Measurements from ENCODE around the gene FAHD1.

FAHD1 gene

GRCh38 chr16:1817276-1817589 lies 9.8 kb upstream of the FAHD1 start:
- DNase-seq (ENCODE audit: low read depth), result no peak

GRCh38 chr16:1817716-1818115 lies 9.3 kb upstream of the FAHD1 start:
- DNase-seq (ENCODE audit: low read depth), result no peak

DNA sequence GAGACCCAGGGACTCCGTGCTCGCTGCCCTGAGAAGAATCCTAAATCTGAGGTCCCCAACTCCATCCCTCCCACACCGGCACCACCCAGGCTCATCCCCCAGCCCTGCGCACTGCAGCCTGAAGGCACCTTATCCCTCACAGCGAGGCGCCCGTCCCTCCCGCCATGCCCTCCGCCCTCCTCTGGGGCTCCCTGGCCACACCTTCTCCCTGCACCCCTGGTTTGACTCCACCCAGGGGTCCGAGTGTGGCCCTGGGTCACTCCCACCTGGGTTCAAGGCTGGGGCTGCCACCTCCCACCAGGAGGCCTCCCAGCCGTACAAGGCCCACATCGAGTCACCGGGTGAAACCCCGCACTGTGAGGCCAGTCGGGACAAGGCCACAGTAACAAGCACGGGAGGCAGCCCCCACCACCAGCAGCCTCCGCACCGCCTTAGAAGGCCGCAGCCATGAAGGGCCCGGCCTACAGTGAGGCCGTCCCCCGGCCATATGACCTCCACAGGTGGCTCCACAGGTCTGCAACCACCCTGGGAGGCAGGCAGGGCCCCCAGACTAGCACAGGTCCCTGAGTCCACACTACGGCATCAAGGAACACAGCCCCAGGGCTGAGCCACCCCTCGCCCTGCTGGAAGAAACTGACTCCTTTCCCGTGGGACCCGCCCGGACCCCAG lies 8.7 kb upstream of the FAHD1 start:
- DNase-seq (ENCODE audit: low read depth), result no peak

DNA sequence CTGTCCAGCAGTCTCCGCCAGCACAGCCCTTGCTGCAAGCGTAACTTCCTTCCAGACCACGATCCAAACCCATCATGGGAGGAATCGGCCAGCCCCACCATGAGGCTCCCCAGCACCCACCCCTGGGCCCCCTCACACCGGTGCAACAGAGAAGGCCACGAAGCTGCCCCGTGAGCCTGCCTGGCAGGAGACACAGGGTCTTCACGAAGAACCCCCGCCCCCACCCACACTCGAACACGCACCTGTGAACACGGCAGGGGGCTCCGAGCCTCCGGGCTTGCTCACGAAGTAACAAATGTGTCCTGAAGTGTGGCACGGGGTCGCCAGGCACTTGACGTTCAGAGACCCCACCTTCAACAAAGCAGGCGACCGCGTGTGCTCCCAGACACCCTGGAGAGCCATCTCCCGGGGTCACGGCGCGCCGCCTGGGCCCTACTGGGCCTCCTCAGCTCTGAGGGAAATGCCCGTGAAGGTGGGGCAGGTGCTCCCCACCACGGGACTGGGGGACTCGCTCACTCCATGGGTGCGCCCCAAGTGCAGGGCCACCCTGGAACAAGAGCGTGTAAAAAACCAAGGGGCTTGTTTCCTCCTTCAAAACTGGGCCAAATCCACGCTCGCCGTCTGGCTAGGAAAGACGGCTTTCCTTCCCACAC lies 8.0 kb upstream of the FAHD1 start:
- no peak for DNase-seq (ENCODE audit: low read depth)

- DNase-seq (ENCODE audit: low read depth), result no peak
Observed at GRCh38 chr16:1819611-1820010, 7.4 kb upstream of the FAHD1 start.

GRCh38 chr16:1820096-1820945 lies 6.7 kb upstream of the FAHD1 start:
- no peak for DNase-seq (ENCODE audit: low read depth)

- no peak for DNase-seq (ENCODE audit: low read depth)
Observed at GRCh38 chr16:1820946-1821290, 6.1 kb upstream of the FAHD1 start.

- no peak for DNase-seq (ENCODE audit: low read depth)
Observed at GRCh38 chr16:1821861-1822611, 5.0 kb upstream of the FAHD1 start.

GRCh38 chr16:1822801-1823200 lies 4.2 kb upstream of the FAHD1 start:
- DNase-seq (ENCODE audit: low read depth), result no peak

GRCh38 chr16:1823821-1824220 lies 3.2 kb upstream of the FAHD1 start:
- DNase-seq (ENCODE audit: low read depth), result peak; percentile 11

DNA sequence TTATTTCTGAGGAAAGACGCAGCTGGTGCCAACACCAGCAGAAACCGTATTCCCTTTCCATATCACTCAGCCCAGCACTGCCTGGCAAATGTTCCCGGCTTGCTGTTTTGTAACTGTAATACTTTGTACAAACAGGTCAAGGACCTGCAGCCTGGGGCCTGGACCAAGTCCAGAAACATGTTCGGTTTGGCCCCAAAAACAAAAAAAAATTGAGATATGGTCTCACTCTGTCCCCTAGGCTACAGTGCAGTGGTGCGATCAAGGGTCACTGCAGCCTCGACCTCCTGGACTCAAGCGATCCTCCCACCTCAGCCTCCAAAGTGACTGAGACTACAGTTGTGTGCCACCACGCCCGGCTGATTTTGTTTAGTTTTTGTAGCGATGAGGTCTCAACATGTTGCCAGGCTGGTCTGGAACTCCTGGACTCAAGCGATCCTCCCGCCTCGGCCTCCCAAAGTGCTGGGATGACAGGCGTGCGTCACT lies 1.6 kb upstream of the FAHD1 start:
- no peak for DNase-seq (ENCODE audit: low read depth)

DNA sequence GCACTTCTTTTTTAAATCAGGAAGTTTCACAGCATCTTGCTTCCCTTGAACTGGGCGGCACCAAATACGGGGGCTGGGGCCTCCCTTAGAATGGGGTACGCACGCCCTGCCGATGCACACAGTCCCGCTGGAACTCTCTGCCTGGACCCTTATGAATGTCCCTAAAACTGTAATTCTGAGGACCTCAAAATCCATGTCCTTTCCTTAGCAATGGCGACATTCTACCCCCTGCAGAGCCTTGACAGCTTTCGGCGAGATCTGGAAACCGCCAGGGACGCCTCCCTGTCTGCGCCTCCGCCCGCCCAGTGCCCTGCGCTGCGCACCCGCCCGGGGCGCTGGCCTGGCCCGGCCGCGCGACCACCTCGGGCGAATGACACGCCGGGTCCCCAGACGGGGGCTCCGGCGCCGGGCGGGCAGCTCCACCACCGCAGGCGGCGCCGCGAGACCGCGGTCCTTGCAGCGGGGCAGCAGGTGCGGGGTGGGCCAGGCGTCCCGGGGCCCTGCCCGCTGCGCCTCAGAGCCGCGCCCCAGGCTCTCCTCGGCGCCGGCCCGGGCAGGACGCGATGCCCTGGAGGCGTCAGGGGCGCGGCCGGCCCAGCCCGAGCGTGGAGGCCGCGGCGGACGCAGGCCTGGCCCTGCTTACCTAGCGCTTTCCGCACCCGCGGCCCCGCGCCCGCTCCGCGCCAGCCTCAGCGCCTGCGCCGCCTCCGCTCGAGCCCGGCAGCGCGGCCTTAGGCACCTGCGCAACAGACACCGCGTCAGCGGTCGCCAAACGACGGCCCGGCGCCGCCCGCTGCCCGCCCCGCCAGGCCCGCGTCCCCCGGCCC lies 929 bp upstream of the FAHD1 start:
- DNase-seq (ENCODE audit: low read depth), result no peak

- DNase-seq (ENCODE audit: low read depth), result no peak
Observed at GRCh38 chr16:1828645-1829410, 1.8 kb downstream of the FAHD1 start.

- no peak for DNase-seq (ENCODE audit: low read depth)
Observed at GRCh38 chr16:1830213-1830612, 3.2 kb downstream of the FAHD1 start.

GRCh38 chr16:1831186-1832075 lies 4.4 kb downstream of the FAHD1 start:
- no peak for DNase-seq (ENCODE audit: low read depth)

- no peak for DNase-seq (ENCODE audit: low read depth)
Observed at GRCh38 chr16:1832838-1833454, 5.9 kb downstream of the FAHD1 start.

GRCh38 chr16:1834096-1834495 lies 7.1 kb downstream of the FAHD1 start:
- no peak for DNase-seq (ENCODE audit: low read depth)

DNA sequence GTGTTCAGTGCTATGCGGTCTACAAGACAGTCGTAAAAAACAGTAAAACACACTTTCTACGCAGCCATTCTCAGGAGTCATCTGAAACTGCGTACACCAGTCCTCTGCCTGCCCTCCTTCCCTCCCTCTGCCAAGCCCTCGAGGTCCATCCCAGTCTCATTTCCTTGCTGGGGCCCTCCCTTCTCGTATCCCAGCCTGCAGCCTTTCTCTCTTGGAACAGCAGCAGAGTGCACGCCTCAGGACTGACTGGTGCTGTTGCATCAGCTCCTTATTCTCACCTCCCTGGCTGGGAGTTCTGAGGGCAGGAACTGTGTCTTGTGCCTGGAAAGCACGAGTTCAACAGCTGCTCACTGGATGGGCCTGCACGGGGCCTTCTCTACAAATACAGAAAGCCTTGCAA lies 12.5 kb downstream of the FAHD1 start:
- peak; percentile 35 for DNase-seq (ENCODE audit: low read depth)

- DNase-seq (ENCODE audit: low read depth), result no peak
Observed at GRCh38 chr16:1845985-1846384, 19.0 kb downstream of the FAHD1 start.
